ACC112 (cell line): ENCODE data around the gene SDK1.

Source experiments
- H2AFZ ChIP-seq: fragments of 200-600 bp; sonication (generic); one replicate; pipeline ENCODE4 v1.6.0; 2017; ENCODE audit warnings: antibody characterized with exemption, low read length; ENCODE audit not compliant: unreplicated experiment
- H3K27ac ChIP-seq: fragments of 200-600 bp; sonication (generic); 2 replicates; pipeline ENCODE4 v1.5.1; 2014; ENCODE audit warnings: low read depth, mild to moderate bottlenecking, antibody characterized with exemption, low read length, moderate library complexity
- H3K27me3 ChIP-seq: fragments of 200-600 bp; sonication (generic); 2 replicates; pipeline ENCODE4 v1.6.1; 2014; ENCODE audit warnings: mild to moderate bottlenecking, antibody characterized with exemption, low read length, moderate library complexity, mixed read lengths; ENCODE audit not compliant: insufficient read depth
- H3K36me3 ChIP-seq: fragments of 200-600 bp; sonication (generic); 2 replicates; pipeline ENCODE4 v1.6.1; 2016; ENCODE audit warnings: mild to moderate bottlenecking, antibody characterized with exemption, low read length, moderate library complexity, mixed read lengths; ENCODE audit not compliant: insufficient read depth
- H3K4me1 ChIP-seq: fragments of 200-600 bp; sonication (generic); one replicate; pipeline ENCODE4 v1.6.1; 2016; ENCODE audit warnings: low read length, mixed read lengths; ENCODE audit not compliant: insufficient read depth, unreplicated experiment, control insufficient read depth
- H3K4me3 ChIP-seq: fragments of 200-600 bp; sonication (generic); 2 replicates; pipeline ENCODE4 v1.5.1; 2014; ENCODE audit warnings: mild to moderate bottlenecking, low read depth, low read length
- H3K79me2 ChIP-seq: fragments of 200-600 bp; sonication (generic); one replicate; pipeline ENCODE4 v1.6.0; 2016; ENCODE audit warnings: low read length; ENCODE audit not compliant: control insufficient read depth, unreplicated experiment, insufficient read depth

Gene SDK1

DNA sequence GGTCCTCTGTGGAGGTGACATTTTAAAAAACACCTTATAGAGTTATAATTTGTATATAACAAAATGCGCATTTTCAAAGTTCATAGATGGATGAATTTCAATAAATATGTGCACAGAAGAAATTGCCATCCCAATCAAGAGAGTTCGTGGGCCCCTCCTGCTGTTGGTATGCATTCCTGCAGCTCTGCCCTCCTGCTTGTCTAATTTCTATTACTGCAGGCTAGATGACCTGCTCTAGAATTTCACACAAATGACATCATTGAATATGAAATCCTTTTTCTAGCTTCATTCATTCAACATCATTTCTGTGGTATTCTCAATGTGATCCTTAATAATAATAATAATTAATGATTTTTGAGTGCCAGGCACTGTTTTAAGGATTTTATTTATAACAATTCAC lies 348.2 kb downstream of the SDK1 start:
- no peaks in the 10 kb centered on the region for H3K36me3 ChIP-seq

DNA sequence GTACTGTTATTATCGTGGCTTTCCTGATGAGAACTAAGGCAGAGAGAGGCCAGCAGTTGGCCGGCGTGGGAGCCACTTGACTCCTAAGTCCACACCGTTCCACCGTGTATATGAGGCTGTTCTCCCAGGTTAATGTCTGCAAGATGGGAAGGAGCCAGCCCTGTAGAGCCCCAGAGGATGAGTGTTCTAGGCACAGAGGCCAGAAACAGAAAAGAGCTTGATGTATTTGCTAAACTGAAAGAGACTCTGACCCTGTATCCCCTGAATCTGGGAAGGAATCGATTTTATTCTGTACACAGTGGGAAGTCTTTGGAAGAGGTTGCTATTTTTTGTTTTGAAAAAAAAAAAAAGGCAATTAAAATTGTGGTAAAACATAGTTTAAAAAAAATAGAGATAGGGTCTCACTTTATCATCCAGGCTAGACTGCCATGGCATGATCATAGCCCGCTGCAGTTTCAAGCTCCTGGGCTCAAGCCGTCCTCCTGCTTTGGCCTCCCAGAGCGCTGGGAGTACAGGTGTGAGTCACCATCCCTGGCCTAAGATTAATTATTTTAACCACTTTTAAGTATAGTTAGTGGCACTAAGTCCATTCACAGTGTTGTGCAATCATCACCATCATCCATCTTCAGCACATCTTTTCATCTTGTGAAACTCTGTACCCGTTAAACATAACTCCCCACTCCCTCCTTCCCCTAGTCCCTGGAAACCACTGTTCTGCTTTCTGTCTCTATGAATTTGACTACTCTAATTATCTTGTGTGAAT lies 348.8 kb downstream of the SDK1 start:
- H2AFZ ChIP-seq = no peak overlapping the region
- H3K36me3 ChIP-seq = no peaks in the 10 kb centered on the region
- no peak overlapping the region for H3K4me3 ChIP-seq
- H3K4me1 ChIP-seq = no peaks in the 10 kb centered on the region
- no peaks in the 10 kb centered on the region for H3K27me3 ChIP-seq
- H3K79me2 ChIP-seq = no peaks in the 10 kb centered on the region
- no peak overlapping the region for H3K27ac ChIP-seq

More for the DNA sequence above, 348.2 kb downstream of the SDK1 start:
- Histone ChIP-seq H3K4me3 (no peak overlapping the region), H2AFZ (no peak overlapping the region), H3K4me1 (no peaks in the 10 kb centered on the region), H3K27me3 (no peaks in the 10 kb centered on the region), H3K79me2 (no peaks in the 10 kb centered on the region), H3K27ac (no peak overlapping the region)

DNA sequence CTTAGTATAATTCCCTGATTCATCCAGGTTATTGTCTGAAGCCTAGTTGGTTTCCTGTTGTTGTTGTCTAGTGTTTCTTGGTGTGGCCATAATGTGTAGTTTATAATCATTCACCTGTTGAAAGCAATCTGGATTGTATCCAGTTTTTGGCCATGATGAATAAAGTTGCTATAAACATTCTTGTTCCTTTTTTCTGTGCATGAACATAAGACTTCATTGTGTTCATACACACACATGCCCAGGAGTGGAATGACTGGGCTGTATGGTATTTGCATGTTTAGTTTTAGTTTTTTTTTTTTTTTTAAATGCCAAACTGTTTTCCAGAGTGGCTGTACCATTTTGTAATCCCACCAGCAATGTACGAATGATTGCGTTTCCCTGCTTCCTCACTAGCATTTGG lies 349.8 kb downstream of the SDK1 start:
- H3K4me3 ChIP-seq = no peak overlapping the region
- H3K27me3 ChIP-seq = no peaks in the 10 kb centered on the region
- no peak overlapping the region for H2AFZ ChIP-seq

DNA sequence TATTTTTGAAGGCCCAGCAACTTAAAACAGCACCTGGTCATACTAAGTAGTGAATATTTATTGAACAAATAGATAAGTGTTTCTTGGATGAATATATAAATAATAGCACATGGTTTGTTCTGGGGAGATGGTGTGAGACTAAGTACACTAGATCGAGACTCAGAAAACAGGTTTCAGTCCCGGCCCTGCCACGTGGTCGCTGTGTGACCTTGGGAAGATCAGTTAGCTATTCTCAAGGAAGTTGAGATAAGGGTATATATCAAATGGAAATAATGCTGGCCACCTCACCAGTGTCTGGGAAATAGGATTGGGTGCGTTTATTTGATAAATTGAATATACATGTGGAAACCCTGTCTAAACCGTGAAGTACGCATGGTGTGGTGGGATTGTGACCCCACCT lies 354.6 kb downstream of the SDK1 start:
- Histone ChIP-seq H3K27ac (no peak overlapping the region), H3K4me1 (no peaks in the 10 kb centered on the region), H2AFZ (no peak overlapping the region), H3K4me3 (no peak overlapping the region), H3K27me3 (no peaks in the 10 kb centered on the region), H3K36me3 (no peaks in the 10 kb centered on the region), H3K79me2 (no peaks in the 10 kb centered on the region)

More for the DNA sequence above, 349.8 kb downstream of the SDK1 start:
- no peak overlapping the region for H3K27ac ChIP-seq
- H3K4me1 ChIP-seq = no peaks in the 10 kb centered on the region
- H3K36me3 ChIP-seq = no peaks in the 10 kb centered on the region
- H3K79me2 ChIP-seq = no peaks in the 10 kb centered on the region

DNA sequence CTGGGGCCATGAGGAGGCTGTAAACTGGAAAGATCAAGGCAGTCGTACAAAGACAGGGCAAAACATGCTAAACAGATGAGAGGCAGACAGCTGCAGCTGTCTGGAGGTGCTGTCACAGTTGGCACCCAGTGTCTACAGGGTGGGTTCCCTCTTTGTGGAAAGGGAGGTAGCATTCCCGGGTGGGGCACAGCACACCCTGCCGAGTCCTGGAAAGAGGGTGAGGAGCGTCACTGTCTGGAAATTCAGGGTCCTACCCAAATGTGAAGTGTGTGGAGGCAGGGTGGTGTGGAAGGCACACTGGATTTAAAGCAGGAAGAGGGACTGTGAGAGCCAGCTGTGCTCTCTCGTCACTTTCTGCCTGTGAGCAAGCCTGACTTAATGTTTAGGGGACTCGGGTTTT lies 356.2 kb downstream of the SDK1 start:
- Histone ChIP-seq H3K36me3 (no peaks in the 10 kb centered on the region), H3K4me3 (no peak overlapping the region), H3K27me3 (no peaks in the 10 kb centered on the region), H3K79me2 (no peaks in the 10 kb centered on the region), H3K4me1 (no peaks in the 10 kb centered on the region), H3K27ac (no peak overlapping the region), H2AFZ (no peak overlapping the region)

DNA sequence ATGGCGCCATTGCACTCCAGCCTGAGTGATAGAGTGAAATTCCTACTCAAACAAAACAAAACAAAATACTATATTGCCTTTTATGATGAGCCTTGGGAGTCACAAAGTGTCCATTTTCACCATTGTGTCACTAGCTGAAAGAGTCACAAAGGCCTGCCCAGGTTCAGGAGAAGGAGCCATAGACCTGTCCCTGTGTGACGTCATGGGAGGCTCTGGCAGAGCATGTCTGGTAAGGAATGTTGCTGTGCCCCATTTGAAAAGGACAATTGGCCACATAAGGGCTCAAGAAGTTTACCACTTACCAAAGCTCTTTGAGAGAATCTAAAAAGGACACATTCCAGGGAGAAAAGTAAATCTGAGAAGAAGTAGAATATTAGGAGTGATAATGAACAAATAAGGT lies 367.7 kb downstream of the SDK1 start:
- Histone ChIP-seq H3K79me2 (no peaks in the 10 kb centered on the region), H2AFZ (no peak overlapping the region), H3K4me3 (no peak overlapping the region), H3K4me1 (no peaks in the 10 kb centered on the region), H3K27ac (no peak overlapping the region), H3K27me3 (no peaks in the 10 kb centered on the region), H3K36me3 (no peaks in the 10 kb centered on the region)

GRCh38 chr7:3670898-3671297 lies 369.8 kb downstream of the SDK1 start:
- Histone ChIP-seq H3K79me2 (no peaks in the 10 kb centered on the region), H3K4me1 (no peaks in the 10 kb centered on the region), H3K36me3 (no peaks in the 10 kb centered on the region), H3K27ac (0 out of 2 replicates have a peak overlapping the region, but pooled peaks have one; percentile 1), H3K27me3 (no peaks in the 10 kb centered on the region), H2AFZ (no peak overlapping the region), H3K4me3 (no peak overlapping the region)

GRCh38 chr7:3673524-3673923 lies 372.5 kb downstream of the SDK1 start:
- Histone ChIP-seq H3K4me3 (no peak overlapping the region), H3K36me3 (no peaks in the 10 kb centered on the region), H3K27ac (no peak overlapping the region)

GRCh38 chr7:3678314-3678810 lies 377.3 kb downstream of the SDK1 start:
- Histone ChIP-seq H3K4me1 (no peaks in the 10 kb centered on the region), H3K27me3 (no peaks in the 10 kb centered on the region), H2AFZ (no peak overlapping the region), H3K27ac (no peak overlapping the region), H3K4me3 (no peak overlapping the region), H3K36me3 (no peaks in the 10 kb centered on the region), H3K79me2 (no peaks in the 10 kb centered on the region)

More at GRCh38 chr7:3673524-3673923, 372.5 kb downstream of the SDK1 start:
- H2AFZ ChIP-seq = no peak overlapping the region
- H3K79me2 ChIP-seq = no peaks in the 10 kb centered on the region
- no peaks in the 10 kb centered on the region for H3K27me3 ChIP-seq
- H3K4me1 ChIP-seq = no peaks in the 10 kb centered on the region

- Histone ChIP-seq H3K27ac (no peak overlapping the region), H3K36me3 (no peaks in the 10 kb centered on the region), H3K4me1 (no peaks in the 10 kb centered on the region), H3K4me3 (no peak overlapping the region), H3K27me3 (no peaks in the 10 kb centered on the region), H3K79me2 (no peaks in the 10 kb centered on the region), H2AFZ (no peak overlapping the region)
Measured at GRCh38 chr7:3682028-3682710, 381.1 kb downstream of the SDK1 start.
